Spleen (tissue), 11 donors: ENCODE results near the gene ZBTB48. TPM values are rescaled to one million over a fixed set of nuclear protein-coding genes. Genes with fewer than 3 reads are reported as not detected.

ENCODE experiments used
- DNase-seq: peaks from one replicate; pipeline ENCODE4 v3.0.0-alpha.2; 2020
- H3K27ac ChIP-seq, 8 donors: fragments of 200-600 bp; sonication (generic) in 7 of 8; 1 replicate in 4 of 8; 2 replicates in 4 of 8; pipeline versions ENCODE4 v1.5.0 to v1.8.0; 2016 to 2021; ENCODE audit warnings: inconsistent platforms in 4 of 8, mild to moderate bottlenecking in 4 of 8, moderate library complexity in 1 of 8
- H3K27me3 ChIP-seq, 7 donors: fragments of 200-600 bp; sonication (generic) in 6 of 7; replicated peaks in 1 of 7; 1 replicate in 4 of 7; 2 replicates in 3 of 7; pipeline versions ENCODE4 v1.5.0 to v1.8.0; 2016 to 2021; ENCODE audit warnings: inconsistent platforms in 3 of 7, mild to moderate bottlenecking in 1 of 7
- H3K36me3 ChIP-seq, 6 donors: fragments of 200-600 bp; sonication (generic) in 5 of 6; 1 replicate in 4 of 6; 2 replicates in 2 of 6; pipeline versions ENCODE4 v1.5.0 to v1.8.0; 2016 to 2021; ENCODE audit warnings: inconsistent platforms in 2 of 6
- H3K4me1 ChIP-seq, 6 donors: fragments of 200-600 bp; sonication (generic) in 5 of 6; 1 replicate in 3 of 6; 2 replicates in 3 of 6; pipeline versions ENCODE4 v1.5.0 to v1.8.0; 2016 to 2021; ENCODE audit warnings: inconsistent platforms in 3 of 6
- H3K4me3 ChIP-seq, 8 donors: fragments of 200-600 bp; sonication (generic) in 7 of 8; 1 replicate in 4 of 8; 2 replicates in 4 of 8; pipeline versions ENCODE4 v1.5.0 to v1.8.0; 2016 to 2021; ENCODE audit warnings: inconsistent platforms in 4 of 8, mild to moderate bottlenecking in 4 of 8, moderate library complexity in 2 of 8
- H3K9me3 ChIP-seq, 8 donors: fragments of 200-600 bp; sonication (generic) in 7 of 8; 1 replicate in 4 of 8; 2 replicates in 4 of 8; pipeline versions ENCODE4 v1.5.0 to v1.8.0; 2016 to 2021; ENCODE audit warnings: inconsistent platforms in 4 of 8
- CTCF ChIP-seq, 11 experiments: fragments of 200-600 bp in 7 of 11; fragments of 450-650 bp in 4 of 11; sonication (generic) in 4 of 11; IDR thresholded peaks in 8 of 11; conservative IDR thresholded peaks in 3 of 11; 1 replicate in 7 of 11; 2 replicates in 4 of 11; pipeline versions ENCODE4 v1.4.0 to v1.8.0; 2016 to 2021; ENCODE audit warnings: antibody characterized with exemption in 11 of 11, inconsistent platforms in 4 of 11, mild to moderate bottlenecking in 1 of 11
- POLR2AphosphoS5 ChIP-seq, 3 donors: sonication (generic); formaldehyde crosslinking; IDR thresholded peaks; one replicate each; pipeline ENCODE4 v1.5.1; 2017; ENCODE audit warnings: antibody characterized with exemption in 3 of 3
- WGBS, 5 donors: extraction: QIAGEN DNeasy Blood & Tissue Kit in 3 of 5; methylation state at CpG; one replicate each; pipeline versions ENCODE4 v1.1.5 to v1.1.7; 2013 to 2018; 5-methylcytosine and 5-hydroxymethylcytosine counted together
- intact Hi-C: fragments of 100-400 bp; cut with DNase I; formaldehyde crosslinking; loops from one replicate; pipeline ENCODE4 v1.15.0; 2023; ENCODE audit warnings: low total_unique reads
- polyA plus RNA-seq, 3 donors: library from polyadenylated mRNA; stranded (reverse); fragments of 200-250 nt; gene quantifications; one replicate each; pipeline ENCODE4 v1.2.1, GENCODE V29; 2013
- small RNA-seq, 4 donors: library from RNA; depleted of rRNA; stranded (forward); fragments of <200 nt; gene quantifications; one replicate each; pipeline ENCODE3, GENCODE V24; 2016
- total RNA-seq, 7 donors: library from RNA; depleted of rRNA in 3 of 7; stranded (reverse); fragments of >200 nt in 3 of 7; fragmentation: NEBNext Ultra II Directional in 4 of 7; extraction: Animal tissue kit (Norgen Biotek cat#: 25700) in 4 of 7; gene quantifications; one replicate each; pipeline versions ENCODE4 v1.1.0 to v1.2.1, GENCODE V29; 2016 to 2021
- donor health status: healthy with polysubstance abuse.
- donor health status: DM: no; HTN: no; CAD: no; lungs with moderate emphysema.
- donor health status: DM: no; HTN: no; CAD: no.
- donor health status: Bipolar disorder and iron deficiency.
- donor health status: healthy.
- donor health status: DM: no; HTN: no; CAD: no.
- donor health status: DM: yes; HTN: yes; CAD: no.

ZBTB48 gene
- total and polyA plus RNA-seq, 10 donors, result 23.5 to 131 (median 52.2) TPM

- WGBS, 5 donors, result 79 to 90% (median 87%) methylated on average over 15 to 18 of the region's 18 CpGs
- intact Hi-C loops, result no loop called here
- H3K4me3 ChIP-seq, result no peak overlapping the region
- peak overlapping the region in 2 of 8 donors; percentile 28 to 41 for H3K27ac ChIP-seq
- no peak for DNase-seq
- TF ChIP-seq CTCF (IDR thresholded peaks at IDR 0.05 in 8 of 11, conservative IDR thresholded peaks at IDR 0.05 in 3 of 11), result no peak
- TF ChIP-seq POLR2AphosphoS5 (IDR thresholded peaks at IDR 0.05), result peak; percentile 14 to 60 (median 55)
- no peaks in the 10 kb centered on the region for H3K9me3 ChIP-seq
- H3K27me3 ChIP-seq, result no peaks in the 10 kb centered on the region
- peaks cover 0 to 99% (median 89%) of the 10 kb centered on the region in 6 donors for H3K36me3 ChIP-seq
- H3K4me1 ChIP-seq, result no peaks in the 10 kb centered on the region
Measured at GRCh38 chr1:6638226-6638625, 58.4 kb downstream of the ZBTB48 start.

Small RNA genes within 50 kb of the gene (small RNA-seq; reads per million reads assigned to genes)
- gene RNU6-731P, result 0 reads per million in 4 donors

Other genes starting within 250 kb of the ZBTB48 start
- gene ACOT7, start 186.2 kb upstream of the ZBTB48 start, total RNA-seq, result 10 to 100 TPM; 11.3 to 31.5 (median 18.1) TPM
- 10 to 100 TPM; 10.6 to 26.7 (median 22.5) TPM for gene ACOT7, start 186.2 kb upstream of the ZBTB48 start, polyA plus RNA-seq
- gene HES2, start 160.1 kb upstream of the ZBTB48 start, total RNA-seq, result under 1 TPM in 2 of 7 donors, not detected in 5; 0.22 to 0.26 TPM
- gene HES2, start 160.1 kb upstream of the ZBTB48 start, polyA plus RNA-seq, result 1 to 10 TPM in 1 of 3 donors, under 1 TPM in 1, not detected in 1; 0.02 to 1.3 TPM
- gene ESPN, start 155.2 kb upstream of the ZBTB48 start, total RNA-seq, result 1 to 10 TPM in 4 of 7 donors, under 1 TPM in 2, not detected in 1; 0.43 to 6.0 (median 1.5) TPM
- gene ESPN, start 155.2 kb upstream of the ZBTB48 start, polyA plus RNA-seq, result under 1 TPM; 0.26 to 0.54 (median 0.50) TPM
- 100 to 1,000 TPM in 1 of 7 donors, 10 to 100 TPM in 6; 39.7 to 103 (median 65.4) TPM for gene TNFRSF25, start 113.8 kb upstream of the ZBTB48 start, total RNA-seq
- gene TNFRSF25, start 113.8 kb upstream of the ZBTB48 start, polyA plus RNA-seq, result 100 to 1,000 TPM in 2 of 3 donors, 10 to 100 TPM in 1; 30.9 to 147 (median 102) TPM
- gene PLEKHG5, start 88.3 kb upstream of the ZBTB48 start, total RNA-seq, result 100 to 1,000 TPM in 1 of 7 donors, 10 to 100 TPM in 6; 34.7 to 120 (median 60.1) TPM
- gene PLEKHG5, start 88.3 kb upstream of the ZBTB48 start, polyA plus RNA-seq, result 10 to 100 TPM in 2 of 3 donors, 1 to 10 TPM in 1; 6.4 to 66.9 (median 29.7) TPM
- gene NOL9, start 25.5 kb upstream of the ZBTB48 start, total RNA-seq, result 10 to 100 TPM; 30.5 to 55.2 (median 51.5) TPM
- gene NOL9, start 25.5 kb upstream of the ZBTB48 start, polyA plus RNA-seq, result 10 to 100 TPM in 1 of 3 donors, 1 to 10 TPM in 2; 4.2 to 10.0 (median 5.8) TPM
- under 1 TPM; 0.13 to 0.88 (median 0.56) TPM for gene TAS1R1, start 24.7 kb upstream of the ZBTB48 start, total RNA-seq
- gene TAS1R1, start 24.7 kb upstream of the ZBTB48 start, polyA plus RNA-seq, result under 1 TPM; 0.09 to 0.51 (median 0.33) TPM
- 10 to 100 TPM; 18.5 to 41.5 (median 29.4) TPM for gene KLHL21, start 22.9 kb downstream of the ZBTB48 start, total RNA-seq
- gene KLHL21, start 22.9 kb downstream of the ZBTB48 start, polyA plus RNA-seq, result 10 to 100 TPM in 1 of 3 donors, 1 to 10 TPM in 2; 5.0 to 12.0 (median 6.2) TPM
- 10 to 100 TPM in 4 of 7 donors, 1 to 10 TPM in 3; 6.6 to 14.0 (median 10.5) TPM for gene PHF13, start 33.7 kb downstream of the ZBTB48 start, total RNA-seq
- 1 to 10 TPM; 3.4 to 6.0 (median 4.4) TPM for gene PHF13, start 33.7 kb downstream of the ZBTB48 start, polyA plus RNA-seq
- gene THAP3, start 44.9 kb downstream of the ZBTB48 start, total RNA-seq, result 10 to 100 TPM; 13.0 to 27.1 (median 15.5) TPM
- gene THAP3, start 44.9 kb downstream of the ZBTB48 start, polyA plus RNA-seq, result 10 to 100 TPM; 21.5 to 29.1 (median 24.0) TPM
- gene DNAJC11, start 121.8 kb downstream of the ZBTB48 start, total RNA-seq, result 10 to 100 TPM; 40.8 to 66.9 (median 58.0) TPM
- 10 to 100 TPM; 13.3 to 31.1 (median 27.9) TPM for gene DNAJC11, start 121.8 kb downstream of the ZBTB48 start, polyA plus RNA-seq
- gene CAMTA1, start 205.5 kb downstream of the ZBTB48 start, total RNA-seq, result 100 to 1,000 TPM in 1 of 7 donors, 10 to 100 TPM in 6; 53.0 to 105 (median 72.5) TPM
- gene CAMTA1, start 205.5 kb downstream of the ZBTB48 start, polyA plus RNA-seq, result 100 to 1,000 TPM in 1 of 3 donors, 10 to 100 TPM in 2; 68.7 to 106 (median 84.8) TPM